ENCODE data around the gene RASGEF1C.

DNA sequence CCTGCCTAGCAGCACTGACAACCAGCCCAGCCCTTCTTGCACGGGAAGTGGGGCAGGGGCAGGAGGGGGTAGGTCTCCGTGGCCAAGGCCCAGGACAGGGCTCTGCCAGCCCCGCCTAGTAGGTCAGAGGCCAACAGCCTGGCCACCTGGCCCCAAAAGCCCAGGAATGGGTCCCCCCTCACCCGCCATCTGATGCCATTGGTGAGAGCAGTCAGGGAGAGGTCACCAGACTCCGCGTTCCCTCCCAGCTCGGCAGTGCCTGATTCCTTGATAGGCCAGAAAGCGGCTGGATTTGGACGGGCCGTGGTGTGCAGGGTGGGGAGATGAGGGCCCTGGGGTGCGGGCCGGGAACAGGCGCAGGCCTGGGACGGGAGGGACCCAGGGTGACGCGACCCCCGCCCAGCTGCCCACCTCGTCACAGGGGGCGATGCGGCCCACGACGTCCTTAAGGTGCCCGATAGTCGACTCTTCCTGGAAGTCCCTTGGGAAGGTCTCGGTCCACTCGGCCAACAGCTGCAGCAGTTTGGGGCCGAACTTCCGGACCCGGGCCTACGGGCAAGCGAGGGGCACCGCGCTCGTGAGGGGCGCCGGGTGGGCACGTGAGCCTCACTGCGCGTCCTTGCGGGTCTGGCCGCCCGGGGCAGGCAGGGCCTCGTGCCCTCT lies 72.9 kb downstream of the RASGEF1C start:
- no peak for TF ChIP-seq ELF4 (CRISPR knock-in tag; IDR thresholded peaks at IDR 0.05; ENCODE audit: borderline replicate concordance)
- TF ChIP-seq, protein P1, sequence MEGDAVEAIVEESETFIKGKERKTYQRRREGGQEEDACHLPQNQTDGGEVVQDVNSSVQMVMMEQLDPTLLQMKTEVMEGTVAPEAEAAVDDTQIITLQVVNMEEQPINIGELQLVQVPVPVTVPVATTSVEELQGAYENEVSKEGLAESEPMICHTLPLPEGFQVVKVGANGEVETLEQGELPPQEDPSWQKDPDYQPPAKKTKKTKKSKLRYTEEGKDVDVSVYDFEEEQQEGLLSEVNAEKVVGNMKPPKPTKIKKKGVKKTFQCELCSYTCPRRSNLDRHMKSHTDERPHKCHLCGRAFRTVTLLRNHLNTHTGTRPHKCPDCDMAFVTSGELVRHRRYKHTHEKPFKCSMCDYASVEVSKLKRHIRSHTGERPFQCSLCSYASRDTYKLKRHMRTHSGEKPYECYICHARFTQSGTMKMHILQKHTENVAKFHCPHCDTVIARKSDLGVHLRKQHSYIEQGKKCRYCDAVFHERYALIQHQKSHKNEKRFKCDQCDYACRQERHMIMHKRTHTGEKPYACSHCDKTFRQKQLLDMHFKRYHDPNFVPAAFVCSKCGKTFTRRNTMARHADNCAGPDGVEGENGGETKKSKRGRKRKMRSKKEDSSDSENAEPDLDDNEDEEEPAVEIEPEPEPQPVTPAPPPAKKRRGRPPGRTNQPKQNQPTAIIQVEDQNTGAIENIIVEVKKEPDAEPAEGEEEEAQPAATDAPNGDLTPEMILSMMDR (CRISPR knock-in tag; IDR thresholded peaks at IDR 0.05), result no peak
- TF ChIP-seq AHR (CRISPR knock-in tag; IDR thresholded peaks at IDR 0.05), result no peak
- TF ChIP-seq HDAC6 (IDR thresholded peaks at IDR 0.05; ENCODE audit: low read depth, low read length), result no peak
- TF ChIP-seq RAD21 (CRISPR knock-in tag; IDR thresholded peaks at IDR 0.05), result no peak
- TF ChIP-seq CREB1 (IDR thresholded peaks at IDR 0.05), result no peak
- TF ChIP-seq CREB1 (CRISPR knock-in tag; IDR thresholded peaks at IDR 0.05), result no peak
- no peak for TF ChIP-seq POLR2A (IDR thresholded peaks at IDR 0.05; ENCODE audit: insufficient read depth in 1 of 2, low read depth in 2 of 2, low read length in 2 of 2)
- no peak for TF ChIP-seq HMGA1 (CRISPR knock-in tag; conservative IDR thresholded peaks at IDR 0.05)
- no peak for TF ChIP-seq MXI1 (IDR thresholded peaks at IDR 0.05; ENCODE audit: borderline replicate concordance, low read depth, low read length)
- TF ChIP-seq ZNF431 (CRISPR knock-in tag; IDR thresholded peaks at IDR 0.05; ENCODE audit: borderline replicate concordance, low read depth), result no peak
- no peak for TF ChIP-seq NAIF1 (CRISPR knock-in tag; IDR thresholded peaks at IDR 0.05; ENCODE audit: borderline replicate concordance)
- TF ChIP-seq JUND (CRISPR knock-in tag; IDR thresholded peaks at IDR 0.05), result no peak
- no peak for TF ChIP-seq POLR2AphosphoS5 (IDR thresholded peaks at IDR 0.05; ENCODE audit: low read depth, low read length)
